Panc1 (cell line): ENCODE measurements around the gene CIITA.

Source experiments
- POLR2AphosphoS5 ChIP-seq: IDR thresholded peaks from 2 replicates; pipeline ENCODE4 v1.6.1; 2012; ENCODE audit warnings: mild to moderate bottlenecking, low read depth, low read length, moderate library complexity
- TF ChIP-seq, protein P1 (sequence below): fragments of 450-650 bp; IDR thresholded peaks from 2 replicates; pipeline ENCODE4 v1.5.1; 2017; ENCODE audit warnings: mild to moderate bottlenecking

DNA sequence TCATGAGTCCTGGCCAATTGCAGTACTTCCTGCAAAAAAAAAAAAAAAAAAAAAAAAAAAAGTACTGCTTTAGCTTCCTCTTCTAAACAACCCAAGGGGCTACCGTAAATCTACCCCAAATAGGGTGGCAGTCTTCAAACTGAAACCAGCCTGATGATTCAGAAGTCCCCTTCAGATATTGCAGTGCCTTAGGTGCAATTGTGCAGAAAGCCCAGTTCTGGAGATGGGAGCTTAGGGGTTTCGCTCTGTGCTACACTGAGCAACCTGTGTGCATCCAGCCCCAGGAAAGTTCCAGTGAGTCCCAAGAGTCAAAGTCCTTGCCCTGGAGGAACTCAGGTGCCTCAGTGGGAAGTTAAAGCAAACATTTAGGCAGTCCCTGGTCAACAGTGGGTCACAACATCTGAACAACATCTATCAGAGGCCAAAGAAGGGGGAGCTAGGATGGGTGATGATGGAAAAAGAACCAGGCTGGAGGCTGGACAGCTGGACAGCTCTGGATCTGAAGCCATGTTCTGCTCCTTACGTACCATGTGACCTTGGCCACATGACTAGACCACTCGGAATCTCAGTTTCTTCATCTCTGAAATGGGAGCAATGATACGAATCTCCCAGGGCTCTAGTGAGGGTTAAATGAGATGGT lies 6.7 kb upstream of the CIITA start:
- TF ChIP-seq POLR2AphosphoS5, result no peak
- TF ChIP-seq, protein P1, sequence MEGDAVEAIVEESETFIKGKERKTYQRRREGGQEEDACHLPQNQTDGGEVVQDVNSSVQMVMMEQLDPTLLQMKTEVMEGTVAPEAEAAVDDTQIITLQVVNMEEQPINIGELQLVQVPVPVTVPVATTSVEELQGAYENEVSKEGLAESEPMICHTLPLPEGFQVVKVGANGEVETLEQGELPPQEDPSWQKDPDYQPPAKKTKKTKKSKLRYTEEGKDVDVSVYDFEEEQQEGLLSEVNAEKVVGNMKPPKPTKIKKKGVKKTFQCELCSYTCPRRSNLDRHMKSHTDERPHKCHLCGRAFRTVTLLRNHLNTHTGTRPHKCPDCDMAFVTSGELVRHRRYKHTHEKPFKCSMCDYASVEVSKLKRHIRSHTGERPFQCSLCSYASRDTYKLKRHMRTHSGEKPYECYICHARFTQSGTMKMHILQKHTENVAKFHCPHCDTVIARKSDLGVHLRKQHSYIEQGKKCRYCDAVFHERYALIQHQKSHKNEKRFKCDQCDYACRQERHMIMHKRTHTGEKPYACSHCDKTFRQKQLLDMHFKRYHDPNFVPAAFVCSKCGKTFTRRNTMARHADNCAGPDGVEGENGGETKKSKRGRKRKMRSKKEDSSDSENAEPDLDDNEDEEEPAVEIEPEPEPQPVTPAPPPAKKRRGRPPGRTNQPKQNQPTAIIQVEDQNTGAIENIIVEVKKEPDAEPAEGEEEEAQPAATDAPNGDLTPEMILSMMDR, result no peak
